ENCODE results near the gene SLC27A2. TPM values are rescaled to one million over a fixed set of nuclear protein-coding genes. Genes with fewer than 3 reads are reported as not detected.

The SLC27A2 gene
- total and polyA plus RNA-seq, 2 experiments from 2014 or later: 2.8 to 9.4 TPM

DNA sequence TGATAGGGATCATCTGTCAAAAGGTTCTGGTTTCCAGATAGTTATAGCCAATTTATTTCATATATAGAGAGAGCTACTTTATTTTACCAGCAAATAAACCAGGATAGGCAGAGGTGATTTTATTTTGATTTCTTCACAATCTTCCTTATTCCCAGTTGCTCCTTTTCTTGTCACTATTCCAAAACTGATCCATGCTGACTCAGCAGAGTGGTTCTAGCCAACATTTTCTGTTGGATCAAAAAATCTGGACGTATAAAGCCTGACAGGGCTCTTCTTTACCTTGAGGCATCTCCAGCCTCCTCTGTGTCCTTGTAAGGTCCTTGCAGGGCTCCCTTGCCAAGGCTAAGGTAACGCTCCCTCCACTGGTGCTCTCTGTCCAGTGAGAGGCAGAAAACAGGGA, 67.7 kb downstream of the SLC27A2 start:
- Histone ChIP-seq H3F3A (replicated peaks; ENCODE audit: low read depth) (no peaks in the 10 kb centered on the region), H3K27me3 (ENCODE audit: insufficient read depth) (no peaks in the 10 kb centered on the region), H3K4me3 (no peak overlapping the region), H3K36me3 (ENCODE audit: insufficient read depth) (no peaks in the 10 kb centered on the region), H2AFZ (no peak overlapping the region), H3K79me2 (replicated peaks; ENCODE audit: insufficient read depth) (no peaks in the 10 kb centered on the region), H3K4me2 (no peak overlapping the region), H4K20me1 (replicated peaks; ENCODE audit: insufficient read depth) (no peaks in the 10 kb centered on the region), H3K9me2 (ENCODE audit: insufficient read depth) (peaks cover 6% of the 10 kb centered on the region; the same call in 1 of the 2 replicates), H3K4me1 (ENCODE audit: insufficient read depth) (no peaks in the 10 kb centered on the region), H3K27ac (ENCODE audit: low read depth) (no peak overlapping the region)
- ATAC-seq (no peak), DNase-seq (ENCODE audit: low spot score) (no peak)
- Mint-ChIP-seq H3K27me3 (ENCODE audit: insufficient read depth, low read depth, poor library complexity) (peaks cover 3% of the 10 kb centered on the region), H3K9me3 (no peaks in the 10 kb centered on the region), H3K4me3 (no peak overlapping the region), H3K36me3 (ENCODE audit: low read depth) (no peaks in the 10 kb centered on the region), H3K4me1 (no peaks in the 10 kb centered on the region), H3K27ac (no peak overlapping the region)
- TF ChIP-seq, protein P1, sequence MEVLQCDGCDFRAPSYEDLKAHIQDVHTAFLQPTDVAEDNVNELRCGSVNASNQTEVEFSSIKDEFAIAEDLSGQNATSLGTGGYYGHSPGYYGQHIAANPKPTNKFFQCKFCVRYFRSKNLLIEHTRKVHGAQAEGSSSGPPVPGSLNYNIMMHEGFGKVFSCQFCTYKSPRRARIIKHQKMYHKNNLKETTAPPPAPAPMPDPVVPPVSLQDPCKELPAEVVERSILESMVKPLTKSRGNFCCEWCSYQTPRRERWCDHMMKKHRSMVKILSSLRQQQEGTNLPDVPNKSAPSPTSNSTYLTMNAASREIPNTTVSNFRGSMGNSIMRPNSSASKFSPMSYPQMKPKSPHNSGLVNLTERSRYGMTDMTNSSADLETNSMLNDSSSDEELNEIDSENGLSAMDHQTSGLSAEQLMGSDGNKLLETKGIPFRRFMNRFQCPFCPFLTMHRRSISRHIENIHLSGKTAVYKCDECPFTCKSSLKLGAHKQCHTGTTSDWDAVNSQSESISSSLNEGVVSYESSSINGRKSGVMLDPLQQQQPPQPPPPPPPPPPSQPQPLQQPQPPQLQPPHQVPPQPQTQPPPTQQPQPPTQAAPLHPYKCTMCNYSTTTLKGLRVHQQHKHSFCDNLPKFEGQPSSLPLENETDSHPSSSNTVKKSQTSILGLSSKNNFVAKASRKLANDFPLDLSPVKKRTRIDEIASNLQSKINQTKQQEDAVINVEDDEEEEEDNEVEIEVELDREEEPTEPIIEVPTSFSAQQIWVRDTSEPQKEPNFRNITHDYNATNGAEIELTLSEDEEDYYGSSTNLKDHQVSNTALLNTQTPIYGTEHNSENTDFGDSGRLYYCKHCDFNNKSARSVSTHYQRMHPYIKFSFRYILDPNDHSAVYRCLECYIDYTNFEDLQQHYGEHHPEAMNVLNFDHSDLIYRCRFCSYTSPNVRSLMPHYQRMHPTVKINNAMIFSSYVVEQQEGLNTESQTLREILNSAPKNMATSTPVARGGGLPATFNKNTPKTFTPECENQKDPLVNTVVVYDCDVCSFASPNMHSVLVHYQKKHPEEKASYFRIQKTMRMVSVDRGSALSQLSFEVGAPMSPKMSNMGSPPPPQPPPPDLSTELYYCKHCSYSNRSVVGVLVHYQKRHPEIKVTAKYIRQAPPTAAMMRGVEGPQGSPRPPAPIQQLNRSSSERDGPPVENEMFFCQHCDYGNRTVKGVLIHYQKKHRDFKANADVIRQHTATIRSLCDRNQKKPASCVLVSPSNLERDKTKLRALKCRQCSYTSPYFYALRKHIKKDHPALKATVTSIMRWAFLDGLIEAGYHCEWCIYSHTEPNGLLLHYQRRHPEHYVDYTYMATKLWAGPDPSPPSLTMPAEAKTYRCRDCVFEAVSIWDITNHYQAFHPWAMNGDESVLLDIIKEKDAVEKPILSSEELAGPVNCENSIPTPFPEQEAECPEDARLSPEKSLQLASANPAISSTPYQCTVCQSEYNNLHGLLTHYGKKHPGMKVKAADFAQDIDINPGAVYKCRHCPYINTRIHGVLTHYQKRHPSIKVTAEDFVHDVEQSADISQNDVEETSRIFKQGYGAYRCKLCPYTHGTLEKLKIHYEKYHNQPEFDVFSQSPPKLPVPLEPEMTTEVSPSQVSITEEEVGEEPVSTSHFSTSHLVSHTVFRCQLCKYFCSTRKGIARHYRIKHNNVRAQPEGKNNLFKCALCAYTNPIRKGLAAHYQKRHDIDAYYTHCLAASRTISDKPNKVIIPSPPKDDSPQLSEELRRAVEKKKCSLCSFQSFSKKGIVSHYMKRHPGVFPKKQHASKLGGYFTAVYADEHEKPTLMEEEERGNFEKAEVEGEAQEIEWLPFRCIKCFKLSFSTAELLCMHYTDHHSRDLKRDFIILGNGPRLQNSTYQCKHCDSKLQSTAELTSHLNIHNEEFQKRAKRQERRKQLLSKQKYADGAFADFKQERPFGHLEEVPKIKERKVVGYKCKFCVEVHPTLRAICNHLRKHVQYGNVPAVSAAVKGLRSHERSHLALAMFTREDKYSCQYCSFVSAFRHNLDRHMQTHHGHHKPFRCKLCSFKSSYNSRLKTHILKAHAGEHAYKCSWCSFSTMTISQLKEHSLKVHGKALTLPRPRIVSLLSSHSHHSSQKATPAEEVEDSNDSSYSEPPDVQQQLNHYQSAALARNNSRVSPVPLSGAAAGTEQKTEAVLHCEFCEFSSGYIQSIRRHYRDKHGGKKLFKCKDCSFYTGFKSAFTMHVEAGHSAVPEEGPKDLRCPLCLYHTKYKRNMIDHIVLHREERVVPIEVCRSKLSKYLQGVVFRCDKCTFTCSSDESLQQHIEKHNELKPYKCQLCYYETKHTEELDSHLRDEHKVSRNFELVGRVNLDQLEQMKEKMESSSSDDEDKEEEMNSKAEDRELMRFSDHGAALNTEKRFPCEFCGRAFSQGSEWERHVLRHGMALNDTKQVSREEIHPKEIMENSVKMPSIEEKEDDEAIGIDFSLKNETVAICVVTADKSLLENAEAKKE (CRISPR knock-in tag; IDR thresholded peaks at IDR 0.05): no peak
- TF ChIP-seq EZH2 (IDR thresholded peaks at IDR 0.05; ENCODE audit: low read depth, unreplicated experiment) (no peak), NANOG (IDR thresholded peaks at IDR 0.05; ENCODE audit: borderline replicate concordance) (no peak), STAT1 (IDR thresholded peaks at IDR 0.05; ENCODE audit: unreplicated experiment) (no peak), ZNF114 (CRISPR knock-in tag; IDR thresholded peaks at IDR 0.05) (no peak), POLR2AphosphoS5 (IDR thresholded peaks at IDR 0.05; ENCODE audit: low read depth) (no peak), CREB1 (CRISPR knock-in tag; IDR thresholded peaks at IDR 0.05; ENCODE audit: low read depth) (no peak), EZH2phosphoT487 (IDR thresholded peaks at IDR 0.05; ENCODE audit: unreplicated experiment) (no peak), ZNF331 (CRISPR knock-in tag; IDR thresholded peaks at IDR 0.05; ENCODE audit: low read depth) (no peak)
- TF ChIP-seq, protein P2, sequence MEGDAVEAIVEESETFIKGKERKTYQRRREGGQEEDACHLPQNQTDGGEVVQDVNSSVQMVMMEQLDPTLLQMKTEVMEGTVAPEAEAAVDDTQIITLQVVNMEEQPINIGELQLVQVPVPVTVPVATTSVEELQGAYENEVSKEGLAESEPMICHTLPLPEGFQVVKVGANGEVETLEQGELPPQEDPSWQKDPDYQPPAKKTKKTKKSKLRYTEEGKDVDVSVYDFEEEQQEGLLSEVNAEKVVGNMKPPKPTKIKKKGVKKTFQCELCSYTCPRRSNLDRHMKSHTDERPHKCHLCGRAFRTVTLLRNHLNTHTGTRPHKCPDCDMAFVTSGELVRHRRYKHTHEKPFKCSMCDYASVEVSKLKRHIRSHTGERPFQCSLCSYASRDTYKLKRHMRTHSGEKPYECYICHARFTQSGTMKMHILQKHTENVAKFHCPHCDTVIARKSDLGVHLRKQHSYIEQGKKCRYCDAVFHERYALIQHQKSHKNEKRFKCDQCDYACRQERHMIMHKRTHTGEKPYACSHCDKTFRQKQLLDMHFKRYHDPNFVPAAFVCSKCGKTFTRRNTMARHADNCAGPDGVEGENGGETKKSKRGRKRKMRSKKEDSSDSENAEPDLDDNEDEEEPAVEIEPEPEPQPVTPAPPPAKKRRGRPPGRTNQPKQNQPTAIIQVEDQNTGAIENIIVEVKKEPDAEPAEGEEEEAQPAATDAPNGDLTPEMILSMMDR (conservative IDR thresholded peaks at IDR 0.05; ENCODE audit: low read depth in 2 of 2): no peak
- TF ChIP-seq, protein P3, sequence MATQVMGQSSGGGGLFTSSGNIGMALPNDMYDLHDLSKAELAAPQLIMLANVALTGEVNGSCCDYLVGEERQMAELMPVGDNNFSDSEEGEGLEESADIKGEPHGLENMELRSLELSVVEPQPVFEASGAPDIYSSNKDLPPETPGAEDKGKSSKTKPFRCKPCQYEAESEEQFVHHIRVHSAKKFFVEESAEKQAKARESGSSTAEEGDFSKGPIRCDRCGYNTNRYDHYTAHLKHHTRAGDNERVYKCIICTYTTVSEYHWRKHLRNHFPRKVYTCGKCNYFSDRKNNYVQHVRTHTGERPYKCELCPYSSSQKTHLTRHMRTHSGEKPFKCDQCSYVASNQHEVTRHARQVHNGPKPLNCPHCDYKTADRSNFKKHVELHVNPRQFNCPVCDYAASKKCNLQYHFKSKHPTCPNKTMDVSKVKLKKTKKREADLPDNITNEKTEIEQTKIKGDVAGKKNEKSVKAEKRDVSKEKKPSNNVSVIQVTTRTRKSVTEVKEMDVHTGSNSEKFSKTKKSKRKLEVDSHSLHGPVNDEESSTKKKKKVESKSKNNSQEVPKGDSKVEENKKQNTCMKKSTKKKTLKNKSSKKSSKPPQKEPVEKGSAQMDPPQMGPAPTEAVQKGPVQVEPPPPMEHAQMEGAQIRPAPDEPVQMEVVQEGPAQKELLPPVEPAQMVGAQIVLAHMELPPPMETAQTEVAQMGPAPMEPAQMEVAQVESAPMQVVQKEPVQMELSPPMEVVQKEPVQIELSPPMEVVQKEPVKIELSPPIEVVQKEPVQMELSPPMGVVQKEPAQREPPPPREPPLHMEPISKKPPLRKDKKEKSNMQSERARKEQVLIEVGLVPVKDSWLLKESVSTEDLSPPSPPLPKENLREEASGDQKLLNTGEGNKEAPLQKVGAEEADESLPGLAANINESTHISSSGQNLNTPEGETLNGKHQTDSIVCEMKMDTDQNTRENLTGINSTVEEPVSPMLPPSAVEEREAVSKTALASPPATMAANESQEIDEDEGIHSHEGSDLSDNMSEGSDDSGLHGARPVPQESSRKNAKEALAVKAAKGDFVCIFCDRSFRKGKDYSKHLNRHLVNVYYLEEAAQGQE (IDR thresholded peaks at IDR 0.05; ENCODE audit: unreplicated experiment): no peak

Data from GM23338 (cell line).